Umbilical cord (tissue), 1 donor: ENCODE data around the gene RASL10B. TPM values are rescaled to one million over a fixed set of nuclear protein-coding genes. Genes with fewer than 3 reads are reported as not detected.

ENCODE experiments used
- total RNA-seq: library from RNA; depleted of rRNA; stranded (reverse); fragments of >200 nt; gene quantifications from one replicate; pipeline ENCODE4 v1.2.3, GENCODE V29; 2014; ENCODE audit warnings: low replicate concordance; ENCODE audit not compliant: insufficient read depth

The RASL10B gene
- total RNA-seq, 1 donor from 2014 or later = 14.7 TPM

Other genes starting within 250 kb of the RASL10B start
- 8.4 TPM for gene SLFN12L, start 194.0 kb upstream of the RASL10B start, total RNA-seq
- 4.8 TPM for gene SLFN14, start 170.8 kb upstream of the RASL10B start, total RNA-seq
- 5.5 TPM for gene PEX12, start 153.1 kb upstream of the RASL10B start, total RNA-seq
- gene AP2B1, start 144.3 kb upstream of the RASL10B start, total RNA-seq = 32.3 TPM
- 1.4 TPM for gene GAS2L2, start 21.6 kb downstream of the RASL10B start, total RNA-seq
- gene C17orf50, start 29.2 kb downstream of the RASL10B start, total RNA-seq = not detected
- gene MMP28, start 64.0 kb downstream of the RASL10B start, total RNA-seq = 113 TPM
- gene TAF15, start 77.8 kb downstream of the RASL10B start, total RNA-seq = 33.0 TPM
- not detected for gene HEATR9, start 137.3 kb downstream of the RASL10B start, total RNA-seq
- gene CCL5, start 148.7 kb downstream of the RASL10B start, total RNA-seq = not detected
- gene RDM1, start 199.1 kb downstream of the RASL10B start, total RNA-seq = not detected
- gene LYZL6, start 212.1 kb downstream of the RASL10B start, total RNA-seq = not detected
- not detected for gene CCL16, start 249.9 kb downstream of the RASL10B start, total RNA-seq